GM19043 (cell line): ENCODE measurements around the gene SPTLC2.

Experiments used
- ATAC-seq: cut with Tn5 transposase; IDR thresholded peaks from one replicate; pipeline ENCODE4 v1.9.1; 2021; ENCODE audit warnings: low read depth; ENCODE audit not compliant: unreplicated experiment

Gene SPTLC2

DNA sequence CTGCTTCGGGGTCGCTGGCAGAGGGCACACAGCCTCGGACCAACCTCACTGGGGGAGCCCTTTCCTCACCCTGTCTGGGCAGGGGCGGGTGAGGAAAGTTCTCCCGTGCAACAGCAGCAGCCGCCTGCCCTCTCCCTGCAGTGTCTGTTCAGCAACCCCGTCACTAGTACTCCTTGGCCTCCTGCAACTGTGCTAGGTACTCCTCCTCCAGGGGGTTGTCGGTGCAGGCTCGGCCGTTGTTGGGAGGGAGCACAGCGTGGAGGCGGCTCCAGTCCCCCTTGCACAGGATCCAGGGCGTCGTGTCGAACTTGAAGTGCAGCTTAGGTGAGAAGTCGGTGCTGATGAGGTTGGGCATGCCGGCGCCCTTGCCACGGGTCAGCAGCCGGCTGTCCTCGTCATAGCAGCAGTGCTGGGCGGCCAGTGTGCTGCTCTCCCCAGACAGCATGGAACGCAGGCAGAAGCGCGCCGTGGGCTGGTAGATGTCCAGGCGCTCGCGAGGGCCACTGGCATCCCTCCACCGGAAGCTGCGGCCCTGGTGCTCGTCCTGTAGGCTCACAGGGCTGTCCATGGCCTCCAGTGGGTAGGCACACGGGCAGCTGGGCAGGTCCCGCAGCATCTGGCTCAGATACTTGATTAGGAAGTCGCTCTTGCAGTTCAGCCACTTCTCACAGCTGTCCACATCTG lies 140.9 kb downstream of the SPTLC2 start:
- ATAC-seq, result no peak

DNA sequence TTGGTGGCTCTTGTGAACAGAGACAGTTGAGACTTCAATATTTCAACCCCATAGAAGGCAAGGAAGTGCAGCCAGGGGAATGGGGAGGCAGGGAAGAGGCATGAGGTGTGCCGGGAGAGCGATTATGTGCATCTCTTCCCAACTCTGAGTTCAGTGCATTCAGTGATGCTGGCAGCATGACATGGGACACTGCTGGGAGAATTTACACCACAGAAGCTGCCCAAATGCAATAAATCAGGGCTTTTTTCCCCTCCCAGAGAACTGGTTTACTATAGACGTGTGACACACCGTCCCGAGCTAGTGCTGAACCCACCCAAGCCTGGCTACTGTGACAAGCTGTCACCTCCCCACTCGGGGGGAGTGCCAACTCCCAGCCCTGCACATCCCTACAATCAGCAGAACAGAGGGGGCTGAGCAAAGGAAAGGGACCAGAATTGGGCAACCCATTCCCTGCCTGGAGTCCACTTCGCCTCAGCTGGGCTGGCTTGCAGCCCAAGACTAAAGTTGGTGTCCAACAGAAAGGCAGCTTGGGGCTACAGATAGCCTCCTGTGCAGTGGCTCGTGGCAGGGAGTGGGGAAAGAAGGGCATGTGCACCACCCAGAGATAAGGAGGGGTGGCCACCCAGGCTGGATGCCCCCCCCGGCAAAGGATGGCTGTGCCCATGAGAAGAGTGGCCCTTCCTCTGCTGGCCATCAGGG lies 141.8 kb downstream of the SPTLC2 start:
- no peak for ATAC-seq

DNA sequence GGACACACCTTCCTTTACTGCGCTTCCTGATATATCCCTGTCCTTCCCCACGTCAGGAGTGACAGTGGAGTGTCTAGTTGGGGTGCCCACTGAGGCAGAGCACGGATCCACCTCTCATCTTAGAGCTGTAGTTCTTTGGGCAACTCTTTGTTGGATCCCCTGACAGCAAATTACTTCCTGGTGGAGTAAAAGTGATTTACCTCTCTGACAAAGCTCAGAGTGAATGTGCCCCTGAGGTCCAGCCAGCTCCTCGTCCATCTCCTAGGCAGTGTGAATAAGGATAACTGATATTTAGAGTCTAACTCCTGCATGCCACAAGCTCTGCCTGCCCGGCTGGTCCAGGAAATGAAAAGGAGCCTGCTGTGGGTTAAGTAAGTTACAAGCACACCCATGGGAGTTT lies 142.5 kb downstream of the SPTLC2 start:
- no peak for ATAC-seq

DNA sequence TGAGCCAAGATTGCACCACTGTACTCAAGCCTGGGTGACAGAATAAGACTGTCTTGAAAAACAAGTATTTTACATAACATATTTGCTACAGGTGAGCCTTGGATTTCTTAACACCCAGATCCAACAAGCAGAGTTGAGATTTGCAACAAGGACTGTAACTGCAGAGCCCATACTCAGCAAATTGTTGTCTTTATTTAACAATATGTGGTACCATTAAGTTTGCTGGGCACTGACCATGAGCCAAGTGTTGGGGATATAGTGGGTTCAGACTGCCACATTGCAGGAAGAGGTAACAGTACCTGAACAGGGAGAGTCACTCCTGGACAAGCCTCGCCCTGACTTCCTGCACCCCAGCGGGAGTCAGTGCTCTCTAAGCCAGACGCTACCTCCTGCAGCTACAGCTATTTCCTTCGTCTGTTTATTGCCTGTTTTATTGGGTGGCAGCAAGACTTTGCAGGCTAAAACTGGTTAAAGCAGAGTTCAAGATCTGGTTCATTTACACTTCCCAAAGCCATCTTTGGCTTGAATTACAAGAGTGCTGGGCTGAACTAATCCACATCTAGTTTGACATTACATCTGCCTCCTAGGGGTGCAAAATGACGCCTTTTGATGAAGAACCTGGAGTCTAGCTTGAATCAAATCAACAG lies 146.1 kb downstream of the SPTLC2 start:
- no peak for ATAC-seq

DNA sequence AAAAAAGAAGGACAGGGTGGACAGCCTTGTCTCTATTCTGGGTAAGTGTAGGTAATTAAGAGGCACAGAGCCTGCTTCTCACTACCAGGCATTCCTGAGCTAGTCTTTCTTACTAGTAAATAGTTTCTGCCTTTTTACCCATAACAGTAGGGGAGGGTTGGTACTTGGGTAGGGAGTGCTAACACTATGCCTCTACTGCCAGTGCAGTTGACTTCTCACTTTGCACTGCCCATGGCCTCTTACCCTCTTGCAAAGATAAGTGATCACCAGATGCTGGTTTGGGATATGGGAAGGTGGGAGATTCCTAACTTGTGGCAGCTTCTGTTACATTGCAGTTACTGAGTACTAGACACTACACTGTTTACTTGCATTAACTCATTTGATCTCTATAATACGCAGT lies 146.9 kb downstream of the SPTLC2 start:
- no peak for ATAC-seq

DNA sequence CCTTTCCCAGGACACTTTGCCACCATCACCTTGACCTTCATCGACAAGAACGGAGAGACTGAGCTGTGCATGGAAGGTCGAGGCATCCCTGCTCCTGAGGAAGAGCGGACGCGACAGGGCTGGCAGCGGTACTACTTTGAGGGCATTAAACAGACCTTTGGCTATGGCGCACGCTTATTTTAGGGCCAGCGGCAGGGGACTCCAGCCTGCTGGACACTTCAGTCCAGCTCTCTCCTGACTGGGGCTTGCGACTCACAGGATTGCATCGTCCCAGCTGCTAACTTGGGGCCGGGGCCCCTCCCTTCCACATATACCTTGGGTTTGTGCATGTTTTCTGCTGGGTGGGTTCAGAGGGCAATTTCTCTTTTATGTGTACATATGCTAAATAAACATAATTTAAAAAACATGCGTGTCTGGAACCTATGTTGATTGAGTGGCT lies 147.4 kb downstream of the SPTLC2 start:
- ATAC-seq, result no peak

DNA sequence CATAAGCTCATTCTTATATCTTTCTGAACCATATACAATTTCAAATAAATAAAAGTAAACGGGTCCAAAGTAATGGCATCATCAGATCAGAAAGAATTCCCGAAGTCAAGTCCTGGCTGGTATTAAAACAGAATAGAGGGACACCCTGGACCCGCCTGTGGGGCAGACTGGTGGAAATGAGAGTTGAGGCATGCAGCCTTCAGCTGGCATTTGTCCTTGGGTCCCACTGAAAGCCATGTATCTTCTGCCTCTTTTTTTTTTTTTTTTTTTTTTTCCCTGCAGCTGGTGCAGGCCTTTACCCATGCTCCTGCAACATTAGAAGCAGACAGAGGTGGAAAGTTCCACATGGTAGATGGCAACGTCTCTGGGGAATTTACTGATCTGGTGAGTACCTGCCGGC lies 148.6 kb downstream of the SPTLC2 start:
- no peak for ATAC-seq

DNA sequence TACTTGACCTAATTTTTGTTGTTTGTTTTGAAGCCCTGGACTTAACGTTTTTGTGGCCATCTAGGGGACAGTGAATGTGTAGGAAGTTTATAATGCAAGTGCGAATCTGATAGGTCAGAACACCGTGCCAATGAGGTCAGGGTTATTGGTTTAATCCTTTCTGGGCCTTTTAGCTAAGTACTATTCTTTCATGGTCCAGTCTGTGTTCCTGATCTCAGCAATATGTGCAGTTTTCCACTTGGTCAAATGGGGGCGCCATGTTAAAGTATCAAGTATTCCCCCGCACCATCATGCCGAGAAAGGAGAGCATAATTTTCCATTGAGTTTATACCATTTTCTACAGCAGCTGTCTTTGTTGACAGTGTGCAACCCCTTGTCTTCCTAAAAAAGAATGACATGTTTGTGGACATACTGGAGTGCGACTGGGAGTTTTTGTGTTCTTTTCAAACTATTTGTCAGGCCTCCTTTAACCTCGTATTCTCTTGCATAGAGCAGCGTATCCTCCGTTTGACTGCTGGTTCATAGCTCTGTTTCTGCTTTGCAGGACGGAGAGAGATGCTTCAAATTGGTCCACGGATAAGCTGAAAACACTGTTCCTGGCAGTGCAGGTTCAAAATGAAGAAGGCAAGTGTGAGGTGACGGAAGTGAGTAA lies 157.2 kb downstream of the SPTLC2 start:
- ATAC-seq, result no peak

DNA sequence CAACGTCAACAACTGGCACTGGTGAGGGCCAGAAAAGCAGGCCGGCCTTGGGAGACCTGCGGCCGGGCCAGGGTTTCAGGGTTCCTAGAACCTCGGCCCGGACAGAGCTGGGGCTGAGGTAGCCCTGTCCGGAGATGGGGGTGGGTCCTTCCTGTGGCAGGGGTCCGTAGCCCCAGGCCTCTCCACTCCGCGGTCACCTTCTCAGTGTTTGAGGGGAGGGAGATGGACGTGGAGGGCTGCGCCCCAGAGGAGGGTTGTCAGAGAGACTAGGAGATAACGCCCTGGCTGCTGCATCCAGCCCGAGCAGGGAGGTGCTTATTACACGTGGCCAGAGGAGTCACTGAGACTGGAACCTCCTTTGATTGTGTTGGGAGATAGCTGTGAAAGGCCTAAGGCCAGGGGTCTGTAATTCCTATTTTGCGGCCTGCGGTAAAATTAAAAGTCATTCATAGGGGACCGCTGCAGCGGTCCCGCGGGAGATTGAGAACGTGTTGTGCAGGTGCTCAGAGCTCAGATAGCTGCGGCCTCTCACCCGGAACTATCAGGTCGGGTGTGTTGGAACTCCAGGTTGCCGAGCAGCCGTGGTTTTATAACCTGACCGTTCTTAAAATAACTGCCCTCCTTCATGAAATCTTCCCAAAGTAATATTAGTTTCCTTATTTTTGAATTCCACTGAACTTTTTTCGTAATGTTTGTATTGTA lies 158.0 kb downstream of the SPTLC2 start:
- ATAC-seq, result no peak

DNA sequence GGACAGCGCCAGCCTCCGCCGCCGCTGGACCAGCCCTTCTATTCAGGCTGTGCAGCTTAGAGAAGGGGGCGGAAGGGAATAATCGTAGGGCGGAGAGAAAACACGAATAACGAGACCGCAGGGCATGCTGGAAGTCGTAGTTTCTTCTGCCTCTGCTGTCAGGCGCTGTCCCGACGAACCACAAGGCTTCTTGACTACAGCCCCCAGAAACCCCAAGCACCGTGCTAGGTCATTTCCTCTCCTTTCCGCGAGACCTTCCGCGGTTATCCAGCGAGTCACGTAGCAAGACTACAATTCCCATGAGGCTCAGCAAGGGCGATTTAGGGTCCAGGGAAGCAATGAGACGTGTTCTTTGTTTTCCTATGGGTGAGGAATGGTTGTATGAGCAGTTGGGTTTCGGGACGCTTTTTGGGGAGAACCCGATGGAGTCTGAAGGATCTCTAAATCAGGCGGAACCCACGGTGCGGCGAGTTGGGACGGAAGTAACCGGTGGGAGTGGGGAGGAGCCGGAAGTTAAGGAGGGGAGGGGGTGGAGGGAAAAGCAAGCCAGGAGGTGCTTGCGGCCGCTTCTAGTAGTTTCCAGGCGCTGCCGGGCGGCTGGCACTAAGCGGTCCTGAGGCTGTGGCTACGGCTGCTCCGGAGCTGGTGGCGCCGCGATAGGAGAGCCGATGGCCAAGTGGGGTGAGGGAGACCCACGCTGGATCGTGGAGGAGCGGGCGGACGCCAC lies 158.8 kb downstream of the SPTLC2 start, which contains the start of the genes AHSA1 and VIPAS39:
TSS of gene AHSA1 (plus strand) at position 572 of the 727 bp plus-strand sequence. CDS start at position 669, 97 bp downstream.
TSS of gene VIPAS39 (minus strand) at position 80 of the 727 bp plus-strand sequence. CDS start 3,499 bp downstream, outside the sequence.
- peak; percentile 89 for ATAC-seq

DNA sequence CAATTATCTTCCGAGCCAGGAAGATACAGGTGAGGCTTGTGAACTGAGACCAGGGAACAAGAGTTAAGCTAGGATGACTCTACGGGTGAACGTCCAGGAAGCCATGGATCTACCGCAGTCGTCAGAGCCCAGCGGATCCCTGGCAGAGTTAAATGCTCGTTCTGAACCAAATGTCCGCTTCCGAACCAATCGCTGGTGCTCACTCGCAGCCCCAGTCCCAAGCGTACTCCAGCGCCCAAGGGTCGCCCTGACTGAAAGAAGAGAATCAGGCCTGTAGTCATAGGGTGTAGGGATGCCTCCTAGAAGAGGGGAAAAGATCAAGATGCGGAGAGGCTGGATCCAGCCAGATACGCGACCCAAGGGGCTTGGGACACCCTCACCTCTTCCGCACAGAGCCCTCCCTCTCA lies 159.3 kb downstream of the SPTLC2 start:
- ATAC-seq, result peak; percentile 8
